Measurements from ENCODE around the gene RPAP3.

DNA sequence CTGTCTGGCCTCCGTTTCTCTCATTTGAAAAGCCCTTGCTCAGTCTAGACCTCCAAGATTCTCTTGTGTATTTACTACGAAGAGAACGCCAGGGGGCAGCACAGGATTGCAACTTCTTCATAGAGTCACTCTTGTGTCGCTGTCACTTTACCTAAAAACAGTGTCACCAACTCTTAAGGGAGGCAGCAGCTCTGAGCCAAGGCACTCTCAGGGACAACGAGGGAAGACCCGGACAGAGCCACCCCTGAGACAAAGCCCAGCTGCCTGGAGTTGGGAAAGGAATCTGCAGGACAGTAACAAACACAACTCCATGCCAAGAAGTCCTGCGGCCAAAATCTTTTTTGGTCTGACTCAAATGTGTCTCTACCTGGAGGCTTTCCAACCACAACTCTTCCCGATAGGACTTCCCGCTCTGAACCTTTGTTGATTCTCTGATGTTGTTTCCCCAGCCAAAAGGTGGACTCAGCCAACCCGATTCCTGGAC lies 9.6 kb upstream of the RPAP3 start:
- TF ChIP-seq YY1 (IDR thresholded peaks at IDR 0.05; ENCODE audit: insufficient read depth, insufficient read length) (no peak), SUZ12 (IDR thresholded peaks at IDR 0.05; ENCODE audit: extremely low read depth, insufficient read depth, insufficient read length) (no peak)

Data from NT2/D1 (cell line).